BE2C (cell line): ENCODE results near the gene WASF3.

Experiments used
- DNase-seq: peaks from one replicate; pipeline ENCODE4 v3.0.0-alpha.2; 2020
- H3K27me3 ChIP-seq: fragments of 250-450 bp; sonication (Bioruptor Pico); 2 replicates; pipeline ENCODE4 v1.5.1; 2020; ENCODE audit warnings: mild to moderate bottlenecking
- H3K36me3 ChIP-seq: fragments of 250-450 bp; sonication (Bioruptor Pico); 2 replicates; pipeline ENCODE4 v1.5.1; 2020; ENCODE audit warnings: mild to moderate bottlenecking
- H3K4me1 ChIP-seq: fragments of 250-450 bp; sonication (Bioruptor Pico); 2 replicates; pipeline ENCODE4 v1.5.1; 2020
- H3K4me3 ChIP-seq: 2 replicates; pipeline ENCODE4 v1.5.1; 2011; ENCODE audit warnings: low read depth, low read length
- H3K9me3 ChIP-seq: fragments of 250-450 bp; sonication (Bioruptor Pico); 2 replicates; pipeline ENCODE4 v1.5.1; 2020
- CTCF ChIP-seq: IDR thresholded peaks from 2 replicates; pipeline ENCODE4 v1.5.1; 2012; ENCODE audit warnings: mild to moderate bottlenecking, low read depth, low read length

The WASF3 gene

GRCh38 chr13:26653310-26653709 is 95.8 kb downstream of the WASF3 start:
- no peak for DNase-seq
- TF ChIP-seq CTCF = no peak
- H3K36me3 ChIP-seq = no peaks in the 10 kb centered on the region
- H3K27me3 ChIP-seq = no peaks in the 10 kb centered on the region; the same call in 1 of the 2 replicates
- H3K4me1 ChIP-seq = no peaks in the 10 kb centered on the region
- 0 out of 2 replicates have a peak, but pooled peaks cover 2% of the 10 kb centered on the region for H3K9me3 ChIP-seq
- H3K4me3 ChIP-seq = no peak overlapping the region

DNA sequence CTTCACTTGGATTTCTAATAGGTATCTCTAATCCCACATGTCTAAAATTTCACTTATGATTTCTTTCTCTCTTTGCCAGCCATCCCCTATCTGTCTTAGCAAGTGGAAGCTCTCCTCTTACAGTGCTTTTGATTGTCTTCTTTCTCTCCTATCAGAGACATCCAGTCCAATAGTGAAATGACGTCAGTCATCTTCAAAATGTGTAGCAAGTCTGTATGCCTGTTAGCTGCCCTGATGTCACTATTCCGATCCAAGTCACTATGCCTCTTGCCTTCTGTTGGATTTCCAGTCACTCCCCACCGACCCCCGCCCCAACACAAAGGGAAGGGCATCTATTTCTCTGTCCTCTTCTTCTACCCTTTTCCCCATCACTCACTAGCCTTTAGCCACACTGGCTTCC is 96.4 kb downstream of the WASF3 start:
- Histone ChIP-seq H3K9me3 (0 out of 2 replicates have a peak, but pooled peaks cover 2% of the 10 kb centered on the region), H3K36me3 (no peaks in the 10 kb centered on the region), H3K27me3 (no peaks in the 10 kb centered on the region; the same call in 1 of the 2 replicates), H3K4me3 (no peak overlapping the region), H3K4me1 (no peaks in the 10 kb centered on the region)
- no peak for TF ChIP-seq CTCF
- no peak for DNase-seq

GRCh38 chr13:26656919-26657318 is 99.4 kb downstream of the WASF3 start:
- Histone ChIP-seq H3K36me3 (no peaks in the 10 kb centered on the region), H3K4me3 (no peak overlapping the region), H3K4me1 (no peaks in the 10 kb centered on the region), H3K27me3 (no peaks in the 10 kb centered on the region; the same call in 1 of the 2 replicates), H3K9me3 (no peaks in the 10 kb centered on the region)
- peak; percentile 17; the same call in 1 of the 2 replicates for TF ChIP-seq CTCF
- no peak for DNase-seq

- no peak for DNase-seq
Observed at GRCh38 chr13:26658448-26659385, 101.2 kb downstream of the WASF3 start.

GRCh38 chr13:26660185-26660584 is 102.7 kb downstream of the WASF3 start:
- H3K9me3 ChIP-seq = no peaks in the 10 kb centered on the region
- TF ChIP-seq CTCF = no peak
- H3K36me3 ChIP-seq = no peaks in the 10 kb centered on the region
- no peaks in the 10 kb centered on the region for H3K4me1 ChIP-seq
- H3K27me3 ChIP-seq = no peaks in the 10 kb centered on the region; the same call in 1 of the 2 replicates
- no peak for DNase-seq
- H3K4me3 ChIP-seq = no peak overlapping the region

More at GRCh38 chr13:26658448-26659385, 101.2 kb downstream of the WASF3 start:
- Histone ChIP-seq H3K36me3 (no peaks in the 10 kb centered on the region), H3K4me1 (no peaks in the 10 kb centered on the region), H3K9me3 (no peaks in the 10 kb centered on the region), H3K4me3 (no peak overlapping the region), H3K27me3 (no peaks in the 10 kb centered on the region; the same call in 1 of the 2 replicates)
- TF ChIP-seq CTCF = no peak

DNA sequence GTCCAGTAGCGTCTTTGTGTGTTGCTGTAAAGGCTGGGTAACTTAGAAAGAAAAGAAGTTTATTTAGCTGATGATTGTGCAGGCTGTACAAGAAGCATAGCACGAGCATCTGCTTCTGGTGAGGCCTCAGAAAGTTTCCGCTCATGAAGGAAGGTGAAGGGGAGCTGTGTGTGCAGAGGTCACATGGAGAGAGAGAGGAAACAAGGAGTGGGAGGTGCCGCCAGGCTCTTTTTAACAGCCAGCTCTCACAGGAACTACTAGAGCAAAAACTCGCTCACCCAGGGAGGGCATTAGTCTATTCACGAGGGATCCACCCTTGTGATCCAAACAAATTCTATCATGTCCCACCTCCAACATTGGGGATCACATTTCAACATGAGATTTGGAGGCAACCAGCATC is 103.3 kb downstream of the WASF3 start:
- DNase-seq = no peak
- Histone ChIP-seq H3K36me3 (no peaks in the 10 kb centered on the region), H3K4me3 (no peak overlapping the region), H3K27me3 (no peaks in the 10 kb centered on the region), H3K4me1 (no peaks in the 10 kb centered on the region), H3K9me3 (no peaks in the 10 kb centered on the region)
- TF ChIP-seq CTCF = no peak
